Measurements from ENCODE around the gene HEATR5B.

DNA sequence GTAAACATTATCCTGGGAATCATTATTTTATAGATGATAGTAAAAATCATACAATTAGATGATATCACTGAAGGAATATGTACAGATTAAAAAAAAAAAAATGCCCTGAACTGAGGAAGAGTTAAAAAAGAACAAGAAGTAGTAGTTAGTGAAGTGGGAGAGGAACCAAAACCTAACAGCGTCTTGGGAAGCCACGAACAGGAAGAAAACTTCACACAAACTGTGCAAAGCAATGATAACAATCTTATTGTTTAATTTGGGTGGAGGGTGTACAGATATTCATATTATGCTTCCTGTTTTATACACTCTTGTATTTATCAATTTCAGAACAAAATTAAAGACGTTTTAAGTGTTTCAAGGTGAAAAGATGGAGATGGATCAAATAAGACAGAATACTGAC, 3.5 kb downstream of the HEATR5B start:
- TF ChIP-seq, protein P1, sequence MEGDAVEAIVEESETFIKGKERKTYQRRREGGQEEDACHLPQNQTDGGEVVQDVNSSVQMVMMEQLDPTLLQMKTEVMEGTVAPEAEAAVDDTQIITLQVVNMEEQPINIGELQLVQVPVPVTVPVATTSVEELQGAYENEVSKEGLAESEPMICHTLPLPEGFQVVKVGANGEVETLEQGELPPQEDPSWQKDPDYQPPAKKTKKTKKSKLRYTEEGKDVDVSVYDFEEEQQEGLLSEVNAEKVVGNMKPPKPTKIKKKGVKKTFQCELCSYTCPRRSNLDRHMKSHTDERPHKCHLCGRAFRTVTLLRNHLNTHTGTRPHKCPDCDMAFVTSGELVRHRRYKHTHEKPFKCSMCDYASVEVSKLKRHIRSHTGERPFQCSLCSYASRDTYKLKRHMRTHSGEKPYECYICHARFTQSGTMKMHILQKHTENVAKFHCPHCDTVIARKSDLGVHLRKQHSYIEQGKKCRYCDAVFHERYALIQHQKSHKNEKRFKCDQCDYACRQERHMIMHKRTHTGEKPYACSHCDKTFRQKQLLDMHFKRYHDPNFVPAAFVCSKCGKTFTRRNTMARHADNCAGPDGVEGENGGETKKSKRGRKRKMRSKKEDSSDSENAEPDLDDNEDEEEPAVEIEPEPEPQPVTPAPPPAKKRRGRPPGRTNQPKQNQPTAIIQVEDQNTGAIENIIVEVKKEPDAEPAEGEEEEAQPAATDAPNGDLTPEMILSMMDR (IDR thresholded peaks at IDR 0.05; ENCODE audit: insufficient read depth, low read length) = no peak
- TF ChIP-seq POLR2AphosphoS5 (IDR thresholded peaks at IDR 0.05; ENCODE audit: low read depth) (no peak), SPI1 (IDR thresholded peaks at IDR 0.05; ENCODE audit: borderline replicate concordance, low read depth) (no peak)
- TF ChIP-seq, protein P2, sequence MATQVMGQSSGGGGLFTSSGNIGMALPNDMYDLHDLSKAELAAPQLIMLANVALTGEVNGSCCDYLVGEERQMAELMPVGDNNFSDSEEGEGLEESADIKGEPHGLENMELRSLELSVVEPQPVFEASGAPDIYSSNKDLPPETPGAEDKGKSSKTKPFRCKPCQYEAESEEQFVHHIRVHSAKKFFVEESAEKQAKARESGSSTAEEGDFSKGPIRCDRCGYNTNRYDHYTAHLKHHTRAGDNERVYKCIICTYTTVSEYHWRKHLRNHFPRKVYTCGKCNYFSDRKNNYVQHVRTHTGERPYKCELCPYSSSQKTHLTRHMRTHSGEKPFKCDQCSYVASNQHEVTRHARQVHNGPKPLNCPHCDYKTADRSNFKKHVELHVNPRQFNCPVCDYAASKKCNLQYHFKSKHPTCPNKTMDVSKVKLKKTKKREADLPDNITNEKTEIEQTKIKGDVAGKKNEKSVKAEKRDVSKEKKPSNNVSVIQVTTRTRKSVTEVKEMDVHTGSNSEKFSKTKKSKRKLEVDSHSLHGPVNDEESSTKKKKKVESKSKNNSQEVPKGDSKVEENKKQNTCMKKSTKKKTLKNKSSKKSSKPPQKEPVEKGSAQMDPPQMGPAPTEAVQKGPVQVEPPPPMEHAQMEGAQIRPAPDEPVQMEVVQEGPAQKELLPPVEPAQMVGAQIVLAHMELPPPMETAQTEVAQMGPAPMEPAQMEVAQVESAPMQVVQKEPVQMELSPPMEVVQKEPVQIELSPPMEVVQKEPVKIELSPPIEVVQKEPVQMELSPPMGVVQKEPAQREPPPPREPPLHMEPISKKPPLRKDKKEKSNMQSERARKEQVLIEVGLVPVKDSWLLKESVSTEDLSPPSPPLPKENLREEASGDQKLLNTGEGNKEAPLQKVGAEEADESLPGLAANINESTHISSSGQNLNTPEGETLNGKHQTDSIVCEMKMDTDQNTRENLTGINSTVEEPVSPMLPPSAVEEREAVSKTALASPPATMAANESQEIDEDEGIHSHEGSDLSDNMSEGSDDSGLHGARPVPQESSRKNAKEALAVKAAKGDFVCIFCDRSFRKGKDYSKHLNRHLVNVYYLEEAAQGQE (IDR thresholded peaks at IDR 0.05; ENCODE audit: insufficient replicate concordance, low read depth) = no peak
